Liver (tissue), 9 donors: ENCODE data around the gene BNIPL. TPM values are rescaled to one million over a fixed set of nuclear protein-coding genes. Genes with fewer than 3 reads are reported as not detected.

Experiments used
- DNase-seq: peaks from one replicate; pipeline ENCODE4 v3.0.0-alpha.2; 2017; ENCODE audit warnings: low spot score
- H3K27ac ChIP-seq, 2 donors: one replicate each; pipeline ENCODE4 v1.7.0; 2013; ENCODE audit warnings: inconsistent platforms in 2 of 2, low read length in 2 of 2, control low read depth in 1 of 2, low read depth in 1 of 2, mild to moderate bottlenecking in 1 of 2
- H3K27me3 ChIP-seq, 4 donors: one replicate each; pipeline versions ENCODE4 v1.6.1 to v1.7.0; 2013; ENCODE audit warnings: low read length in 3 of 4, inconsistent platforms in 1 of 4, mild to moderate bottlenecking in 1 of 4, moderate library complexity in 1 of 4; ENCODE audit not compliant: control insufficient read depth in 4 of 4, insufficient read depth in 4 of 4
- H3K36me3 ChIP-seq, 4 donors: one replicate each; pipeline versions ENCODE4 v1.6.1 to v1.7.0; 2013; ENCODE audit warnings: low read length in 3 of 4, mild to moderate bottlenecking in 3 of 4, low read depth in 1 of 4, moderate library complexity in 1 of 4; ENCODE audit not compliant: control insufficient read depth in 4 of 4, insufficient read depth in 3 of 4
- H3K4me1 ChIP-seq, 4 donors: one replicate each; pipeline versions ENCODE4 v1.6.1 to v1.7.0; 2013; ENCODE audit warnings: low read length in 3 of 4, mild to moderate bottlenecking in 3 of 4, moderate library complexity in 1 of 4; ENCODE audit not compliant: control insufficient read depth in 4 of 4, insufficient read depth in 4 of 4
- H3K4me3 ChIP-seq, 3 donors: one replicate each; pipeline versions ENCODE4 v1.6.1 to v1.7.0; 2013; ENCODE audit warnings: low read length in 3 of 3, control low read depth in 1 of 3, low read depth in 1 of 3, mild to moderate bottlenecking in 1 of 3
- H3K9ac ChIP-seq, 2 donors: one replicate each; pipeline ENCODE4 v1.7.0; 2013; ENCODE audit warnings: low read length in 2 of 2, mild to moderate bottlenecking in 2 of 2, moderate library complexity in 2 of 2, control low read depth in 1 of 2, low read depth in 1 of 2
- H3K9me3 ChIP-seq, 4 donors: one replicate each; pipeline versions ENCODE4 v1.6.1 to v1.7.0; 2013; ENCODE audit warnings: low read length in 3 of 4; ENCODE audit not compliant: control insufficient read depth in 4 of 4
- ATF3 ChIP-seq: IDR thresholded peaks from 2 replicates; pipeline ENCODE4 v1.6.1; 2016; ENCODE audit warnings: antibody characterized with exemption
- CTCF ChIP-seq: fragments of 150-350 bp; IDR thresholded peaks from 2 replicates; pipeline ENCODE4 v1.5.1; 2017; ENCODE audit warnings: improper control_type of control experiment, low read depth, low read length; ENCODE audit not compliant: missing input control
- EGR1 ChIP-seq, 2 donors: IDR thresholded peaks; 2 replicates each; pipeline ENCODE4 v1.6.1; 2016 to 2018; ENCODE audit warnings: antibody characterized with exemption in 2 of 2, low read depth in 2 of 2
- FOXA1 ChIP-seq: IDR thresholded peaks from 2 replicates; pipeline ENCODE4 v1.6.1; 2016; ENCODE audit warnings: antibody characterized with exemption
- FOXA2 ChIP-seq: IDR thresholded peaks from 2 replicates; pipeline ENCODE4 v1.6.1; 2016; ENCODE audit warnings: antibody characterized with exemption
- GABPA ChIP-seq, 2 donors: IDR thresholded peaks in 1 of 2; conservative IDR thresholded peaks in 1 of 2; 2 replicates each; pipeline ENCODE4 v1.6.1; 2016; ENCODE audit warnings: antibody characterized with exemption in 2 of 2, mild to moderate bottlenecking in 1 of 2, moderate library complexity in 1 of 2
- HNF4A ChIP-seq, 2 donors: conservative IDR thresholded peaks; 2 replicates each; pipeline ENCODE4 v1.6.1; 2016; ENCODE audit warnings: antibody characterized with exemption in 2 of 2, mild to moderate bottlenecking in 2 of 2
- HNF4G ChIP-seq: IDR thresholded peaks from 2 replicates; pipeline ENCODE4 v1.6.1; 2016; ENCODE audit warnings: antibody characterized with exemption
- JUND ChIP-seq, 2 donors: IDR thresholded peaks; 2 replicates each; pipeline ENCODE4 v1.6.1; 2016; ENCODE audit warnings: antibody characterized with exemption in 2 of 2
- MAX ChIP-seq: IDR thresholded peaks from 2 replicates; pipeline ENCODE4 v1.6.1; 2016; ENCODE audit warnings: antibody characterized with exemption
- NR2F2 ChIP-seq: IDR thresholded peaks from 2 replicates; pipeline ENCODE4 v1.6.1; 2016; ENCODE audit warnings: antibody characterized with exemption
- RAD21 ChIP-seq, 2 donors: IDR thresholded peaks; 2 replicates each; pipeline ENCODE4 v1.6.1; 2016; ENCODE audit warnings: antibody characterized with exemption in 2 of 2, mild to moderate bottlenecking in 2 of 2
- REST ChIP-seq: IDR thresholded peaks from 2 replicates; pipeline ENCODE4 v1.6.1; 2016; ENCODE audit warnings: antibody characterized with exemption, mild to moderate bottlenecking
- RXRA ChIP-seq, 2 donors: IDR thresholded peaks; 2 replicates each; pipeline ENCODE4 v1.6.1; 2017 to 2018; ENCODE audit warnings: antibody characterized with exemption in 2 of 2, mild to moderate bottlenecking in 1 of 2
- SP1 ChIP-seq: IDR thresholded peaks from 2 replicates; pipeline ENCODE4 v1.6.1; 2018; ENCODE audit warnings: antibody characterized with exemption, mild to moderate bottlenecking
- TAF1 ChIP-seq: conservative IDR thresholded peaks from 2 replicates; pipeline ENCODE4 v1.6.1; 2016; ENCODE audit warnings: antibody characterized with exemption, mild to moderate bottlenecking
- YY1 ChIP-seq: IDR thresholded peaks from 2 replicates; pipeline ENCODE4 v1.6.1; 2016; ENCODE audit warnings: antibody characterized with exemption, mild to moderate bottlenecking
- ZBTB33 ChIP-seq: IDR thresholded peaks from 2 replicates; pipeline ENCODE4 v1.6.1; 2016; ENCODE audit warnings: antibody characterized with exemption
- WGBS: extraction: QIAGEN DNeasy Blood & Tissue Kit; methylation state at CpG from one replicate; pipeline ENCODE4 v1.1.7; 2013; 5-methylcytosine and 5-hydroxymethylcytosine counted together
- polyA plus RNA-seq, 2 donors: library from polyadenylated mRNA; stranded (reverse) in 1 of 2; unstranded in 1 of 2; fragments of 200-250 nt in 1 of 2; fragments of >200 nt in 1 of 2; fragmentation: Nextera tagmentation in 1 of 2; extraction: Ambion mirVana in 1 of 2; gene quantifications; one replicate each; pipeline versions ENCODE4 v1.2.1 to v1.2.3, GENCODE V29; 2013 to 2015
- total RNA-seq, 2 donors: library from RNA; depleted of rRNA; stranded (reverse); fragments of >200 nt; gene quantifications; one replicate each; pipeline ENCODE4 v1.2.3, GENCODE V29; 2014
- donor health status: healthy.
- donor health status: healthy.
- donor health status: healthy.
- donor health status: healthy.
- donor health status: healthy.

BNIPL gene
- total and polyA plus RNA-seq, 4 donors: 0.09 to 0.84 (median 0.14) TPM

GRCh38 chr1:151049458-151049857 lies 13.1 kb downstream of the BNIPL start:
- H3K4me1 ChIP-seq: peaks cover 0 to 16% (median 12%) of the 10 kb centered on the region in 4 donors
- peaks cover 2 to 31% (median 27%) of the 10 kb centered on the region in 4 donors for H3K36me3 ChIP-seq
- no peak for TF ChIP-seq FOXA2
- TF ChIP-seq YY1: no peak
- TF ChIP-seq NR2F2: no peak
- no peak for TF ChIP-seq ZBTB33
- no peak for TF ChIP-seq GABPA (IDR thresholded peaks at IDR 0.05 in 1 of 2, conservative IDR thresholded peaks at IDR 0.05 in 1 of 2)
- no peak for TF ChIP-seq FOXA1
- TF ChIP-seq EGR1 (IDR thresholded peaks at IDR 0.05; ENCODE audit: low read depth in 2 of 2): no peak
- no peak for TF ChIP-seq HNF4G
- no peak for TF ChIP-seq JUND (IDR thresholded peaks at IDR 0.05)
- TF ChIP-seq ATF3: no peak
- no peak for TF ChIP-seq RXRA (IDR thresholded peaks at IDR 0.05)
- no peak for TF ChIP-seq RAD21 (IDR thresholded peaks at IDR 0.05)
- no peak for TF ChIP-seq TAF1
- TF ChIP-seq CTCF: no peak
- no peak for TF ChIP-seq MAX
- no peak for TF ChIP-seq SP1
- TF ChIP-seq HNF4A (conservative IDR thresholded peaks at IDR 0.05): no peak
- TF ChIP-seq REST: no peak
- H3K9ac ChIP-seq: no peak overlapping the region
- H3K27me3 ChIP-seq: no peaks in the 10 kb centered on the region
- no peak overlapping the region for H3K4me3 ChIP-seq
- H3K27ac ChIP-seq: no peak overlapping the region
- 97% methylated on average over 5 of the region's 5 CpGs for WGBS
- no peak for DNase-seq
- H3K9me3 ChIP-seq: no peaks in the 10 kb centered on the region
